Measurements from ENCODE around the gene OR2B2. TPM values are rescaled to one million over a fixed set of nuclear protein-coding genes. Genes with fewer than 3 reads are reported as not detected.

The OR2B2 gene
- total RNA-seq, 1 donor from 2014 or later: not detected

GRCh38 chr6:27871924-27872638 is 40.1 kb downstream of the OR2B2 start:
- H3K4me3 ChIP-seq (ENCODE audit: low read depth, low read length): peak overlapping the region; percentile 63
- peak; percentile 36 for TF ChIP-seq CTCF (conservative IDR thresholded peaks at IDR 0.05; ENCODE audit: low read depth, low read length)
- peak; percentile 87 for DNase-seq (ENCODE audit: low read depth)

- no peak for DNase-seq (ENCODE audit: low read depth)
- no peak for TF ChIP-seq CTCF (conservative IDR thresholded peaks at IDR 0.05; ENCODE audit: low read depth, low read length)
- H3K4me3 ChIP-seq (ENCODE audit: low read depth, low read length): no peak overlapping the region
Measured at GRCh38 chr6:27870291-27870870, 41.8 kb downstream of the OR2B2 start.

- H3K4me3 ChIP-seq (ENCODE audit: low read depth, low read length): no peak overlapping the region
- no peak for TF ChIP-seq CTCF (conservative IDR thresholded peaks at IDR 0.05; ENCODE audit: low read depth, low read length)
- no peak for DNase-seq (ENCODE audit: low read depth)
Measured at GRCh38 chr6:27868311-27868710, 43.9 kb downstream of the OR2B2 start.

- DNase-seq (ENCODE audit: low read depth): no peak
- no peak overlapping the region for H3K4me3 ChIP-seq (ENCODE audit: low read depth, low read length)
- no peak for TF ChIP-seq CTCF (conservative IDR thresholded peaks at IDR 0.05; ENCODE audit: low read depth, low read length)
Measured at GRCh38 chr6:27867945-27868300, 44.3 kb downstream of the OR2B2 start.

DNA sequence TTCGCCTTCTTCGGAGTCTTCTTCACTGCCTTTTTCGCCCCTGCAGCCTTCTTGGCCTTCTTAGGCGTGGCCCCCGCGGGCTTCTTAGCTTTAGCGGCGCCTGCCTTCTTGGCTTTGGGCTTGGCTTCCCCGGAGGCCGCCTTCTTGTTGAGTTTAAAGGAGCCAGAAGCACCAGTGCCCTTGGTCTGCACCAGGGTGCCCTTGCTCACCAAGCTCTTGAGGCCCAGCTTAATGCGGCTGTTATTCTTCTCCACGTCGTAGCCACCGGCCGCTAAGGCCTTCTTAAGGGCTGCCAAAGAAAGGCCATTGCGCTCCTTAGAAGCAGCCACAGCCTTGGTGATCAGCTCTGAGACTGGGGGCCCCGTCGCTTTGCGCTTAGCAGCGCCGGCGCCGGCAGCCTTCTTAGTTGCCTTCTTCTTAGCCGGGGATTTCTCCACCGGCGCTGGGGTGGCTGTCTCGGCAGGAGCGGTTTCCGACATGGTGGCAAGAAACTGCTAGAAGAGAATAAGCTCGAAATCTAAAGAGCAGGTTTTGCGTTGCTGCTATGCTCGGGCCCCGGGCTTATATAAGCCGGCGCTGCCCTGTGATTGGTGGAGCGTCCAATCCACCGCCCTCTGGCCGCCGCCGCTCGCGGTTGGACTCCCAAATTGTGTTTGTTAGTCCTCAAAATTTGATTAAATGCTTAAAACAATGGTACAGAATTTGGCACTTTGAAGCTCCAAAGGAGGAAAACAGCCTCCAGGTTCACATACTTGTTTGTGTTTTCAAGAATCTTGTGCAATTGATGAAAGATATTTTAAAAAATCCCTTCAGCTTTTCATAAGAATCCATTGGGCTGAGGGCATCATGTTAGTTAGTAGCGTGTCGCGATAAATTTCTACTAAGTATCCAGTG is 44.9 kb downstream of the OR2B2 start:
- no peak for DNase-seq (ENCODE audit: low read depth)

More for the DNA sequence above, 44.9 kb downstream of the OR2B2 start:
- no peak for TF ChIP-seq CTCF (conservative IDR thresholded peaks at IDR 0.05; ENCODE audit: low read depth, low read length)
- H3K4me3 ChIP-seq (ENCODE audit: low read depth, low read length): peak overlapping the region; percentile 77

Data from epithelial cell of proximal tubule (primary cell).